Omental fat pad (tissue), 4 donors: ENCODE measurements around the gene OPRD1. TPM values are rescaled to one million over a fixed set of nuclear protein-coding genes. Genes with fewer than 3 reads are reported as not detected.
"Not testable (repeated sequence)": the region's sequence is repeated elsewhere in the genome, so short reads cannot be mapped to it uniquely, and the experiment has no call there.

Experiments
- ATAC-seq: fragments of 150-250 bp; one replicate; pipeline ENCODE4 v1.9.1; 2016; ENCODE audit warnings: mild to moderate bottlenecking, moderate library complexity; ENCODE audit not compliant: low FRiP score
- DNase-seq: peaks from one replicate; pipeline ENCODE4 v3.0.0-alpha.2; 2019; ENCODE audit warnings: low spot score
- total RNA-seq, 4 donors: library from RNA; depleted of rRNA; stranded (reverse); fragments of >200 nt; gene quantifications; one replicate each; pipeline ENCODE4 v1.1.0, GENCODE V29; 2016
- TF ChIP-seq, protein P1 (sequence below), 3 donors: fragments of 450-650 bp; IDR thresholded peaks; one replicate each; pipeline ENCODE4 v1.5.1; 2016 to 2017; ENCODE audit warnings: antibody characterized with exemption in 3 of 3, mild to moderate bottlenecking in 3 of 3, moderate library complexity in 2 of 3

OPRD1 gene
- total RNA-seq, 4 donors from 2014 or later = not detected

- ATAC-seq (no peak), DNase-seq (no peak)
- TF ChIP-seq, protein P1, sequence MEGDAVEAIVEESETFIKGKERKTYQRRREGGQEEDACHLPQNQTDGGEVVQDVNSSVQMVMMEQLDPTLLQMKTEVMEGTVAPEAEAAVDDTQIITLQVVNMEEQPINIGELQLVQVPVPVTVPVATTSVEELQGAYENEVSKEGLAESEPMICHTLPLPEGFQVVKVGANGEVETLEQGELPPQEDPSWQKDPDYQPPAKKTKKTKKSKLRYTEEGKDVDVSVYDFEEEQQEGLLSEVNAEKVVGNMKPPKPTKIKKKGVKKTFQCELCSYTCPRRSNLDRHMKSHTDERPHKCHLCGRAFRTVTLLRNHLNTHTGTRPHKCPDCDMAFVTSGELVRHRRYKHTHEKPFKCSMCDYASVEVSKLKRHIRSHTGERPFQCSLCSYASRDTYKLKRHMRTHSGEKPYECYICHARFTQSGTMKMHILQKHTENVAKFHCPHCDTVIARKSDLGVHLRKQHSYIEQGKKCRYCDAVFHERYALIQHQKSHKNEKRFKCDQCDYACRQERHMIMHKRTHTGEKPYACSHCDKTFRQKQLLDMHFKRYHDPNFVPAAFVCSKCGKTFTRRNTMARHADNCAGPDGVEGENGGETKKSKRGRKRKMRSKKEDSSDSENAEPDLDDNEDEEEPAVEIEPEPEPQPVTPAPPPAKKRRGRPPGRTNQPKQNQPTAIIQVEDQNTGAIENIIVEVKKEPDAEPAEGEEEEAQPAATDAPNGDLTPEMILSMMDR (IDR thresholded peaks at IDR 0.05) = no peak
Measured at GRCh38 chr1:28848416-28848815, 36.4 kb downstream of the OPRD1 start.

GRCh38 chr1:28853093-28853742 is 41.2 kb downstream of the OPRD1 start:
- TF ChIP-seq, protein P1 (IDR thresholded peaks at IDR 0.05) = no peak
- ATAC-seq = no peak
- no peak for DNase-seq

DNA sequence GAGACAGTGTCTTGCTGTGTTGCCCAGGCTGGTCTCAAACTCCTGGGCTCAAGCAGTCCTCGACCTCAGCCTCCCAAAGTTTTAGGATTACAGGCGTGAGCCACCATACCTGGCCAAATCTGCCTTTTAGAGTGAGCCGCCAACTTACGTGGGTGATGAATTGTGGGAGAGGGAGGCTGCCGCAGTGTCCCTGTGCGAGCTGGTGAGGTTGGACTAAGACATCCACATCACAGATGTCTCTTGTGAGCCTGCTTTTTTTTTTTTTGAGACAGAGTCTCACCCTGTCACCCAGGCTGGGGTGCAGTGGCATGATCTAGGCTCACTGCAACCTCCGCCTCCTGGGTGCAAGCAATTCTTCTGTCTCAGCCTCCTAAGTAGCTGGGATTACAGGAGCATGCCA is 42.4 kb downstream of the OPRD1 start:
- not testable (repeated sequence) for ATAC-seq, DNase-seq

- ATAC-seq = no peak
- DNase-seq = no peak
- TF ChIP-seq, protein P1 (IDR thresholded peaks at IDR 0.05) = no peak
Measured at GRCh38 chr1:28855046-28855445, 43.1 kb downstream of the OPRD1 start.

GRCh38 chr1:28855469-28855951 is 43.5 kb downstream of the OPRD1 start:
- TF ChIP-seq, protein P1 (IDR thresholded peaks at IDR 0.05) = no peak
- DNase-seq (no peak), ATAC-seq (peak; percentile 35)

DNA sequence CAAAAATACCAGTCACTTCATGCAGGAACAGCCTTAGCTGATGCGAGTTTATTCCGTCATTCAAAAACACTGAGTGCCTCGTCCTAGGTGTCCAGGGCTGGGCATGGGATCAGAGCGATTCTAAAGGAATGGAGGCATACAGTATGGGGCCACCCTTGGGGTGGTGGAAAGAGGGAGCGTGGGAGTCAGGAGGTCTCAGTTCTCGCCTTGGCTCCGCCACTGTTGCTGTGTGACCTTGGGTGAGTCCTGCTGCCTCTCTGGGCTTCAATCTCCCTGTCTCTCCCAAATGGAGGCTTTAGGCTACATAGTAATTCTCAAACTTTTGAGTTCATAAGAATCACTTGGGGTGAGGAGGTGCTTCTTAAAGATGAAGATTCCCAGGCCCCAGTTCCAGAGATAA is 44.0 kb downstream of the OPRD1 start:
- TF ChIP-seq, protein P1 (IDR thresholded peaks at IDR 0.05) = no peak
- ATAC-seq = no peak

DNA sequence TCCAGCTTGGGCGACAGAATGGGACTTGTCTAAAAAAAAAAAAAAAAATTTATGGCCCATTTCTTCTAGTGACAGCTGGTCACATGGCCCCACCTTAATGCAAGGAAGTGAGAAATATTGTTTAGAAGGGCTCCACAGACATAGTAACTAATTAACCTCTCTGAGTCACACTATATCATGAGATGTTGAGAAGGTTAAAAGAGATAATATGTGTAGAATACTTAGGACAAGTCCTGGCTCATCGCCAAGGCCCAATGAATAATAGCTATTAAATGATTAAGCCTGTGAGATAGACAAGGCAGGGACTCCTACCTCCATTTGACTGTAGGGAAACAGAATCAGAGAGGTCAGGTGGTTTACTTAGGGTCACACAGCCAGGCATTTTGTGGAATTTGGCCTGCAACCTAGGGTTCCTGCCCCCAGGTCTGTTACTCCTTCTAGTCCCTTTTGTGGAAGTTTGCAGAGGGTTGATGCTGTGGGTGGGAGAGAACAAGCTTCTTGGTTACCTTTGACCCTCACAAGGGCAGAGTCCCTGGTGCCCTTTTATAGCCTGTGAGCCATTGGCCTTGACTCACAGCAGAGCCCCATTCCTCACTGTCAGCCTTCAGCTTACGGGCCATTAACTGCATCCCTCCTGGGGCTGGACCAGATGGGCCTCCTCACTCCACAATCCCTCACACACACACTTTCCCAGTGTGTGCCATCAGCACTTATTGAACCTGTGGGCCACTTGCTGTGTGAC is 48.5 kb downstream of the OPRD1 start:
- TF ChIP-seq, protein P1 (IDR thresholded peaks at IDR 0.05) = no peak
- DNase-seq (no peak), ATAC-seq (no peak)

More for the DNA sequence above, 44.0 kb downstream of the OPRD1 start:
- no peak for DNase-seq
